Subcutaneous adipose tissue (tissue), 4 donors: Measurements from ENCODE around the gene PHF5A. TPM values are rescaled to one million over a fixed set of nuclear protein-coding genes. Genes with fewer than 3 reads are reported as not detected.

Experiments
- total RNA-seq, 4 donors: library from RNA; depleted of rRNA; stranded (reverse); fragments of >200 nt; gene quantifications; one replicate each; pipeline ENCODE4 v1.1.0, GENCODE V29; 2016
- TF ChIP-seq, protein P1 (sequence below): fragments of 450-650 bp; IDR thresholded peaks from one replicate; pipeline ENCODE4 v1.5.1; 2016; ENCODE audit warnings: low read depth, mild to moderate bottlenecking, control low read depth, antibody characterized with exemption, moderate library complexity

The PHF5A gene, protein sequence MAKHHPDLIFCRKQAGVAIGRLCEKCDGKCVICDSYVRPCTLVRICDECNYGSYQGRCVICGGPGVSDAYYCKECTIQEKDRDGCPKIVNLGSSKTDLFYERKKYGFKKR
- 10 to 100 TPM; 17.3 to 48.4 (median 34.6) TPM for total RNA-seq

GRCh38 chr22:41468381-41469217 lies at the start of gene PHF5A, which contains the start of gene ACO2:
TSS of gene PHF5A (minus strand) at chr22:41468692. CDS start at chr22:41468653, 39 bp downstream.
TSS of gene ACO2 (plus strand) at chr22:41469117. CDS start at chr22:41469147, 30 bp downstream.
- TF ChIP-seq, protein P1, sequence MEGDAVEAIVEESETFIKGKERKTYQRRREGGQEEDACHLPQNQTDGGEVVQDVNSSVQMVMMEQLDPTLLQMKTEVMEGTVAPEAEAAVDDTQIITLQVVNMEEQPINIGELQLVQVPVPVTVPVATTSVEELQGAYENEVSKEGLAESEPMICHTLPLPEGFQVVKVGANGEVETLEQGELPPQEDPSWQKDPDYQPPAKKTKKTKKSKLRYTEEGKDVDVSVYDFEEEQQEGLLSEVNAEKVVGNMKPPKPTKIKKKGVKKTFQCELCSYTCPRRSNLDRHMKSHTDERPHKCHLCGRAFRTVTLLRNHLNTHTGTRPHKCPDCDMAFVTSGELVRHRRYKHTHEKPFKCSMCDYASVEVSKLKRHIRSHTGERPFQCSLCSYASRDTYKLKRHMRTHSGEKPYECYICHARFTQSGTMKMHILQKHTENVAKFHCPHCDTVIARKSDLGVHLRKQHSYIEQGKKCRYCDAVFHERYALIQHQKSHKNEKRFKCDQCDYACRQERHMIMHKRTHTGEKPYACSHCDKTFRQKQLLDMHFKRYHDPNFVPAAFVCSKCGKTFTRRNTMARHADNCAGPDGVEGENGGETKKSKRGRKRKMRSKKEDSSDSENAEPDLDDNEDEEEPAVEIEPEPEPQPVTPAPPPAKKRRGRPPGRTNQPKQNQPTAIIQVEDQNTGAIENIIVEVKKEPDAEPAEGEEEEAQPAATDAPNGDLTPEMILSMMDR = no peak

DNA sequence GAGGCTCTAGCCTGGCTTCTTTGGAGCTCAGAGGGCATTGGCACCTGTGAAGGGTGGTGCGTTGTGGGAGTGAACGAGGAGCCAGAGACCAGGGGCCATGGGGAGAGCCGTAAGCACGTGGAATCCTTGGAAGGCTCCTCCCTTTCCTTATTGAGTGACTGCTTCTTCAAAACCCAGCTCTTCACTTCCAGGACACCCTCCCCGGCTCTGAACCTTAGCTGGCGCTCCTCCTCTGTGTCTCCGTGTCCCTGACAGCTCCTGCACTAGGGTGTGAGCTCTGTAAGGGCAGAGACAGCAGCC lies 49.5 kb upstream of the PHF5A start:
- TF ChIP-seq, protein P1 = no peak

DNA sequence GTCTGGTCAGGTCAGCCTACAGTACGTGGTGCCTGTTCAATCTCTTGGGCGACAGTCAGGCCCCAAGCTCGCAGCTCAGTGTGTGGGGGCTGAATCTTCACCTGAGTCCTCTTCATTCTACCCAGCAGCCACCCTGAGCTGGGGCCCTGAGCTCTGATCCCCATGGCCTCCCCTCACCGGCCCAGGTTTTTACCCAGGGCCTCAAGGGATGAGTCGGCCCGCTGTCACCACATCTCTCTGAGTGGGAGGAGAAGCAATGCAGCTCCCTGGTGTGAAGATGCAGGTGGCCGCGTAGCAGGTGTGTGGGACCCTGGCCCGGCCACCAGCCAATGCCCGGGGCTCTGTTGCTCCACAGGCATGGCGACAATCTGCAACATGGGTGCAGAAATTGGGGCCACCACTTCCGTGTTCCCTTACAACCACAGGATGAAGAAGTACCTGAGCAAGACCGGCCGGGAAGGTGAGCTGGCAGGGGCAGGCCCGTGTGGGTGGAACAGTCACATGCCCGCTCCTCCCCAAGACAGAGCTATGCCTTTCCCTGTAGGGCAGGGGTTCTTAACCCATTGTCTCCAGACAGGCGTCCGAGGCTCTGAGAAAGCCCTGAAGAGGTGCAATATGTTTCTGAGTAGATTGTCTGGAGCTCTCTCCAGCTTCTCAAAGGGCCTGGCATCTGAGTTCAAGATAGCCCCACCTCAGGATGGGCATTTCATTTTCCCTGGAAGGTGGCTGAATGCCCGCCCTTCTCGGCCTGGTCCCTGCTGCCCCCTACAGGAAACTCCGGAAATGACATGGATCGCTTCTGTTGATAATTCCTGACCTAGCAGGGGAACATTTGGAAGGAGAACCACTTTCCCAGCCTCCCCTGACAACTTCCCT lies 48.9 kb upstream of the PHF5A start:
- TF ChIP-seq, protein P1 = no peak

GRCh38 chr22:41516462-41516861 lies 48.0 kb upstream of the PHF5A start:
- TF ChIP-seq, protein P1 = no peak

GRCh38 chr22:41513391-41513790 lies 44.9 kb upstream of the PHF5A start:
- TF ChIP-seq, protein P1 = no peak

- TF ChIP-seq, protein P1 = no peak
These were observed 44.1 kb upstream of the PHF5A start for GRCh38 chr22:41512421-41513194.
